ENCODE data around the gene COL4A2.
"Not testable (repeated sequence)": the region's sequence is repeated elsewhere in the genome, so short reads cannot be mapped to it uniquely, and the experiment has no call there.

The COL4A2 gene

GRCh38 chr13:110314516-110315245 is 7.6 kb downstream of the COL4A2 start:
- Mint-ChIP-seq H3K4me1 (ENCODE audit: low read depth) (peaks cover 2% of the 10 kb centered on the region), H3K36me3 (ENCODE audit: low read depth) (no peaks in the 10 kb centered on the region), H3K27me3 (peaks cover 81% of the 10 kb centered on the region), H3K27ac (no peak overlapping the region), H3K9me3 (no peaks in the 10 kb centered on the region), H3K4me3 (no peak overlapping the region)
- no peak for DNase-seq

GRCh38 chr13:110316196-110316595 is 9.1 kb downstream of the COL4A2 start:
- Mint-ChIP-seq H3K27me3 (peaks cover 69% of the 10 kb centered on the region), H3K9me3 (no peaks in the 10 kb centered on the region)

GRCh38 chr13:110317093-110317492 is 10.0 kb downstream of the COL4A2 start:
- DNase-seq = no peak
- Mint-ChIP-seq H3K36me3 (ENCODE audit: low read depth) (no peaks in the 10 kb centered on the region), H3K4me3 (no peak overlapping the region), H3K9me3 (no peaks in the 10 kb centered on the region), H3K4me1 (ENCODE audit: low read depth) (peaks cover 9% of the 10 kb centered on the region), H3K27ac (no peak overlapping the region), H3K27me3 (peaks cover 68% of the 10 kb centered on the region)

More at GRCh38 chr13:110316196-110316595, 9.1 kb downstream of the COL4A2 start:
- DNase-seq = no peak
- no peak overlapping the region for H3K27ac Mint-ChIP-seq
- peaks cover 9% of the 10 kb centered on the region for H3K4me1 Mint-ChIP-seq (ENCODE audit: low read depth)
- no peaks in the 10 kb centered on the region for H3K36me3 Mint-ChIP-seq (ENCODE audit: low read depth)
- H3K4me3 Mint-ChIP-seq = no peak overlapping the region

GRCh38 chr13:110317496-110318195 is 10.6 kb downstream of the COL4A2 start:
- no peaks in the 10 kb centered on the region for H3K36me3 Mint-ChIP-seq (ENCODE audit: low read depth)
- H3K27ac Mint-ChIP-seq = no peak overlapping the region
- H3K4me3 Mint-ChIP-seq = no peak overlapping the region
- no peak for DNase-seq
- H3K9me3 Mint-ChIP-seq = no peaks in the 10 kb centered on the region
- H3K27me3 Mint-ChIP-seq = peaks cover 68% of the 10 kb centered on the region
- peaks cover 9% of the 10 kb centered on the region for H3K4me1 Mint-ChIP-seq (ENCODE audit: low read depth)

- peaks cover 9% of the 10 kb centered on the region for H3K4me1 Mint-ChIP-seq (ENCODE audit: low read depth)
- H3K27me3 Mint-ChIP-seq = peaks cover 70% of the 10 kb centered on the region
- no peak overlapping the region for H3K27ac Mint-ChIP-seq
- H3K36me3 Mint-ChIP-seq (ENCODE audit: low read depth) = no peaks in the 10 kb centered on the region
- no peak for DNase-seq
- no peaks in the 10 kb centered on the region for H3K9me3 Mint-ChIP-seq
- no peak overlapping the region for H3K4me3 Mint-ChIP-seq
Observed at GRCh38 chr13:110318920-110319319, 11.8 kb downstream of the COL4A2 start.

- Mint-ChIP-seq H3K4me3 (no peak overlapping the region), H3K4me1 (ENCODE audit: low read depth) (peaks cover 9% of the 10 kb centered on the region), H3K27me3 (peaks cover 70% of the 10 kb centered on the region), H3K36me3 (ENCODE audit: low read depth) (no peaks in the 10 kb centered on the region), H3K9me3 (no peaks in the 10 kb centered on the region), H3K27ac (no peak overlapping the region)
- no peak for DNase-seq
Observed at GRCh38 chr13:110319397-110319773, 12.3 kb downstream of the COL4A2 start.

- Mint-ChIP-seq H3K4me3 (no peak overlapping the region), H3K27me3 (peaks cover 72% of the 10 kb centered on the region), H3K36me3 (ENCODE audit: low read depth) (no peaks in the 10 kb centered on the region), H3K27ac (no peak overlapping the region), H3K4me1 (ENCODE audit: low read depth) (peaks cover 9% of the 10 kb centered on the region), H3K9me3 (no peaks in the 10 kb centered on the region)
- no peak for DNase-seq
Observed at GRCh38 chr13:110319774-110320509, 12.9 kb downstream of the COL4A2 start.

GRCh38 chr13:110320645-110321044 is 13.6 kb downstream of the COL4A2 start:
- Mint-ChIP-seq H3K4me1 (ENCODE audit: low read depth) (peaks cover 9% of the 10 kb centered on the region), H3K36me3 (ENCODE audit: low read depth) (no peaks in the 10 kb centered on the region), H3K27me3 (peaks cover 72% of the 10 kb centered on the region), H3K4me3 (no peak overlapping the region), H3K9me3 (no peaks in the 10 kb centered on the region), H3K27ac (no peak overlapping the region)
- DNase-seq = no peak

- not testable (repeated sequence) for DNase-seq; H3K4me1 Mint-ChIP-seq (ENCODE audit: low read depth); H3K4me3 Mint-ChIP-seq; H3K9me3 Mint-ChIP-seq; H3K27ac Mint-ChIP-seq; H3K36me3 Mint-ChIP-seq (ENCODE audit: low read depth)
- peaks cover 73% of the 10 kb centered on the region for H3K27me3 Mint-ChIP-seq
Observed at GRCh38 chr13:110321573-110321972, 14.5 kb downstream of the COL4A2 start.

GRCh38 chr13:110322126-110322827 is 15.2 kb downstream of the COL4A2 start:
- no peak overlapping the region for H3K4me3 Mint-ChIP-seq
- no peaks in the 10 kb centered on the region for H3K9me3 Mint-ChIP-seq
- H3K27me3 Mint-ChIP-seq = peaks cover 76% of the 10 kb centered on the region
- no peak overlapping the region for H3K27ac Mint-ChIP-seq
- no peak for DNase-seq
- peaks cover 9% of the 10 kb centered on the region for H3K4me1 Mint-ChIP-seq (ENCODE audit: low read depth)
- H3K36me3 Mint-ChIP-seq (ENCODE audit: low read depth) = no peaks in the 10 kb centered on the region

GRCh38 chr13:110322828-110323171 is 15.7 kb downstream of the COL4A2 start:
- Mint-ChIP-seq H3K4me1 (ENCODE audit: low read depth) (peaks cover 9% of the 10 kb centered on the region), H3K27me3 (peaks cover 79% of the 10 kb centered on the region), H3K9me3 (no peaks in the 10 kb centered on the region), H3K27ac (no peak overlapping the region), H3K4me3 (no peak overlapping the region), H3K36me3 (ENCODE audit: low read depth) (no peaks in the 10 kb centered on the region)
- no peak for DNase-seq

- Mint-ChIP-seq H3K4me1 (ENCODE audit: low read depth) (peaks cover 9% of the 10 kb centered on the region), H3K9me3 (no peaks in the 10 kb centered on the region), H3K27ac (no peak overlapping the region), H3K27me3 (peaks cover 75% of the 10 kb centered on the region), H3K4me3 (no peak overlapping the region), H3K36me3 (ENCODE audit: low read depth) (no peaks in the 10 kb centered on the region)
- no peak for DNase-seq
Observed at GRCh38 chr13:110323172-110323891, 16.2 kb downstream of the COL4A2 start.

- no peak overlapping the region for H3K4me3 Mint-ChIP-seq
- DNase-seq = no peak
- peaks cover 72% of the 10 kb centered on the region for H3K27me3 Mint-ChIP-seq
- H3K9me3 Mint-ChIP-seq = no peaks in the 10 kb centered on the region
- peaks cover 9% of the 10 kb centered on the region for H3K4me1 Mint-ChIP-seq (ENCODE audit: low read depth)
- no peak overlapping the region for H3K27ac Mint-ChIP-seq
- H3K36me3 Mint-ChIP-seq (ENCODE audit: low read depth) = no peaks in the 10 kb centered on the region
Observed at GRCh38 chr13:110324026-110324749, 17.1 kb downstream of the COL4A2 start.
